ENCODE measurements around the gene SLC23A3. TPM values are rescaled to one million over a fixed set of nuclear protein-coding genes. Genes with fewer than 3 reads are reported as not detected.

SLC23A3 gene
- total and polyA plus RNA-seq, 10 of the 15 experiments (the other 5 are each of a cell fraction or from before 2014, with no cell fraction given) = 0.07 to 1.0 (median 0.40) TPM; not detected in 1

GRCh38 chr2:219161097-219161496 is 8.7 kb downstream of the SLC23A3 start:
- no TSS peak for BruUV-seq (replicated peaks)
- Histone ChIP-seq H3K36me3 (ENCODE audit: control insufficient read depth in 2 of 2, insufficient read depth in 2 of 2, low read length in 1 of 2) (no peaks in the 10 kb centered on the region), H3K27me3 (replicated peaks in 1 of 2; ENCODE audit: control insufficient read depth in 2 of 2, insufficient read depth in 2 of 2, low read length in 1 of 2) (no peaks in the 10 kb centered on the region), H3K4me1 (ENCODE audit: control insufficient read depth, insufficient read depth, low read length) (peaks cover 4% of the 10 kb centered on the region; the same call in 1 of the 2 replicates), H2AFZ (ENCODE audit: control insufficient read depth, low read depth, low read length) (no peak overlapping the region; the same call in 1 of the 2 replicates), H3K4me2 (ENCODE audit: control insufficient read depth, insufficient read depth) (peak overlapping the region; percentile 96), H3K79me2 (ENCODE audit: control insufficient read depth, insufficient read depth, low read length) (peaks cover 2% of the 10 kb centered on the region), H4K20me1 (ENCODE audit: control insufficient read depth, insufficient read depth) (no peaks in the 10 kb centered on the region), H3K9ac (ENCODE audit: control insufficient read depth, insufficient read depth, low read length) (peak overlapping the region; percentile 80; the same call in 1 of the 2 replicates), H3K27ac (ENCODE audit: control insufficient read depth, insufficient read depth) (no peak overlapping the region; the same call in 1 of the 2 replicates), H3K4me3 (peak overlapping the region; percentile 85), H3K9me3 (replicated peaks; ENCODE audit: control insufficient read depth, insufficient read depth, low read length) (no peaks in the 10 kb centered on the region)
- no peak for FAIRE-seq
- intact Hi-C loops (cut with micrococcal nuclease; ENCODE audit: unreplicated experiment) (loop anchor here (2.0 to 5.0 kb wide), 2 partner anchors 94 to 226 kb away; partner anchors contain the start of gene DNPEP), in situ Hi-C loops (cut with MboI) (no loop called here)
- ATAC-seq = no peak
- RAD21 ChIA-PET (ENCODE audit: unreplicated experiment) = interaction anchor here (3.4 kb wide), 1 partner anchor 134 kb away, joined by 30 read pairs; no protein-coding TSS in a partner anchor
- no peak for DNase-seq (ENCODE audit: low read depth, low spot score)
- SMC1A ChIA-PET (ENCODE audit: uncharacterized antibody, unreplicated experiment) = no interaction called here
- POLR2A ChIA-PET = no interaction called here
- CTCF ChIA-PET = interaction anchor here (1.9 kb wide), 1 partner anchor 86 kb away, joined by 4 read pairs; no protein-coding TSS in a partner anchor
- 37% methylated on average over 4 of the region's 4 CpGs for WGBS (ENCODE audit: insufficient coverage, insufficient replicate concordance, low lambda C conversion rate, missing lambda C conversion rate)
- no peak for TF ChIP-seq E4F1 (IDR thresholded peaks at IDR 0.05; ENCODE audit: borderline replicate concordance, partially characterized antibody)
- TF ChIP-seq MYB (IDR thresholded peaks at IDR 0.05; ENCODE audit: borderline replicate concordance, low read depth, low read length) = no peak
- TF ChIP-seq NKRF (conservative IDR thresholded peaks at IDR 0.05) = no peak
- no peak for TF ChIP-seq ZNF24 (IDR thresholded peaks at IDR 0.05)
- no peak for TF ChIP-seq USF1 (IDR thresholded peaks at IDR 0.05; ENCODE audit: borderline replicate concordance, extremely low read length, insufficient read depth, low read depth, low read length)
- no peak for TF ChIP-seq REST (IDR thresholded peaks at IDR 0.05; ENCODE audit: low read depth, low read length)
- no peak for TF ChIP-seq BRCA1 (IDR thresholded peaks at IDR 0.05; ENCODE audit: low read depth, low read length)
- TF ChIP-seq TARDBP (IDR thresholded peaks at IDR 0.05; ENCODE audit: borderline replicate concordance) = no peak
- TF ChIP-seq PAX5 (IDR thresholded peaks at IDR 0.05; ENCODE audit: borderline replicate concordance, low read depth, low read length) = no peak
- TF ChIP-seq ZNF687 (IDR thresholded peaks at IDR 0.05) = no peak
